ELF-1 (cell line): ENCODE measurements around the gene TP53I11.

Source experiments
- DNase-seq: peaks from one replicate; pipeline ENCODE4 v3.0.0-alpha.2; 2016; ENCODE audit warnings: low read depth, low spot score

The TP53I11 gene

GRCh38 chr11:44950625-44951476 lies at the start of gene TP53I11:
Gene TP53I11 (minus strand): TSS chr11:44950883. CDS start chr11:44938335, 12,548 bp downstream.
- DNase-seq = no peak

DNA sequence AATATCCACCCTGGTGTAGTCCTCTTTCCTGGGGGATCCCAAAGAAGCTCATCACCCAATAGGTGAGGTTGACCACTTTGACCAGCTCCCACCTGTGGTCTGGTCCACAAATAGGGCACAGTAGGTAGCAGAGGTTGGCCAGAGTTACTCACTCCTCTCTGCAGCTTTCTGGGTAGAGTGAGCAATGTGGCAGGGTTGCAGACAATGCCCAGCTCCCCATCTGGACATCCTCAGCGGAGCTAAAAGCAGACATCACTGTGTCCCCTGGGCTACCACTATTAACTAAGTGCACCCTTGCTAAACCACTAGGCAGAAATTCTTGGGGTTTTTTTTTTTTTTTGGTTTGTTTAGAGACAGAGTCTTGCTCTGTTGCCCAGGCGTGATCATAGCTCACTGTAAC lies 48.4 kb upstream of the TP53I11 start:
- DNase-seq = no peak

DNA sequence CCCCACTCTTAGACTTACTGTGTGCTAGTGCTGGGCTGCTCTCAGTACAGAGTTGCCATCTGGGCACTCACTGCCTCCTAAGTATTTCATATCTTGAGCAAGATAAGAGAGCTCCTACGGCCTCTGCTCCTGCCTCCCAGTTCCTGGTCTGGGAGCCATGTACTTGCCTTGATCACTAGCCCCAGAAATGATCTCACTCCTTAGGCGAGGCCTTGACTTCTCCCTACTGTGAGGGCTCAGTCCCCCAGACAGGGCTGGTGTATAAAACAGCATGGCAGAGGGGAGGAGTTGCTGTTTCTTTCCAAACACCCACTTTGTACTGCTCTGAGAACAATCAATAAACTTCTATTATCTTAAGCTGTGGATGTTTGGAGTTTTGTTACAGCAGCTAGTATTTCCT lies 47.4 kb upstream of the TP53I11 start:
- no peak for DNase-seq

DNA sequence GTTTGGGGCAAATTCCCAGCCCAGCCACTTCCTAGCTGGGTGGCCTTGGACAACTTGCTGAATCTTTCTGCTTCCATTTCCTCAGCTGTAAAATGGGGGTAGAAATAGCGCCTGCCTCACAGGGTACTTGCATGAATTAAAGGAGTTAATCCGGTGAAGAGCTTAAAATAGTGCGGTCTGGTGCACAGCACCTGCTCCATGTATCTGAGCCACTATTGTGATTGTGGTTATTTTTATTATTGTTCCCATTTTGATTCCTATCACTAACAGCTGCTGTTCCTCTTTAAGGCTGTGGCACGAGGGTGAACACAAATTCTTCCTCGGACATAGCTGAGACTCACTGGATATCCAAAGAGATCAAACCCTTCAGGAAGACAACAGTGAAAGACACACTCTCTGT lies 46.9 kb upstream of the TP53I11 start:
- DNase-seq = no peak

GRCh38 chr11:44994753-44995152 lies 44.1 kb upstream of the TP53I11 start:
- no peak for DNase-seq

GRCh38 chr11:44993971-44994704 lies 43.5 kb upstream of the TP53I11 start:
- DNase-seq = no peak

- DNase-seq = no peak
Observed at GRCh38 chr11:44992774-44993173, 42.1 kb upstream of the TP53I11 start.

DNA sequence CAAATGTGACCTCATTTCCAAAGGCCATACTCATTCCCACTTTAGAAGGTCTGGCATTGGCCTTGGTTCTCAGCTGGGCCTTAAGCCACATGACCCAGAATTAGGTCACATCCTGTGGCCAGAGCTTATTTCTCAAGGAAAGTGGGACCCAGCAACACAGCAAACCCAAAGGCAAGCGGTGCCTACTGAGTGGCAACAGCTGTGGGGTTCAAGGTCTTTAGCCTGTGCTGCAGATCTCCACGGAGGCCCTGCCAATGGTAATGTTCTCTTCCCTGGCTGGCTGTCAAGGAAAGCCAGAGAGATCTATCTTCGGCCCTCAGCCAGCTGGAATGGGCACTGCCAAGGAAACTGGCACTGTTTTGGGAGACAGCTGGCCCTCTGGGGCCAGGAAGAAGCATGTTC lies 41.5 kb upstream of the TP53I11 start:
- DNase-seq = no peak

DNA sequence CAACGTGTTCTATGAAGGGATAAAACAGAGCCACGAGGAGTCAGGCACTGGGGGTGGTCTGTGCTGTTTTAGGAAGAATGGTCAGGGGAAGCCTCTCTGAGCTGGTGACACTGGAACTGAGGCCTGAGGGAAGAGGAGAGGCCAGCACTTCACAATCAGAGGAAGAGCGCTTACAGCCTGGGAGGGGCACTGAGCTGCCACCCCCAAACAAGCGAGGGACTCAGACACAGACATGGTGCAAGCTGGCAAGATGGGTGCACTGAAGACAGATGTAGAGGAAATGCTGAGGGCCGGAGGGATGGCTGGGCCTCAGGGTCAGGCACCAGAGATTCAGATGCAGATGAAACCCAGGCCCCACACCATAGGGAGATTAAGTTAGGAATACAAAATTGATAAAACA lies 40.0 kb upstream of the TP53I11 start:
- DNase-seq = no peak

DNA sequence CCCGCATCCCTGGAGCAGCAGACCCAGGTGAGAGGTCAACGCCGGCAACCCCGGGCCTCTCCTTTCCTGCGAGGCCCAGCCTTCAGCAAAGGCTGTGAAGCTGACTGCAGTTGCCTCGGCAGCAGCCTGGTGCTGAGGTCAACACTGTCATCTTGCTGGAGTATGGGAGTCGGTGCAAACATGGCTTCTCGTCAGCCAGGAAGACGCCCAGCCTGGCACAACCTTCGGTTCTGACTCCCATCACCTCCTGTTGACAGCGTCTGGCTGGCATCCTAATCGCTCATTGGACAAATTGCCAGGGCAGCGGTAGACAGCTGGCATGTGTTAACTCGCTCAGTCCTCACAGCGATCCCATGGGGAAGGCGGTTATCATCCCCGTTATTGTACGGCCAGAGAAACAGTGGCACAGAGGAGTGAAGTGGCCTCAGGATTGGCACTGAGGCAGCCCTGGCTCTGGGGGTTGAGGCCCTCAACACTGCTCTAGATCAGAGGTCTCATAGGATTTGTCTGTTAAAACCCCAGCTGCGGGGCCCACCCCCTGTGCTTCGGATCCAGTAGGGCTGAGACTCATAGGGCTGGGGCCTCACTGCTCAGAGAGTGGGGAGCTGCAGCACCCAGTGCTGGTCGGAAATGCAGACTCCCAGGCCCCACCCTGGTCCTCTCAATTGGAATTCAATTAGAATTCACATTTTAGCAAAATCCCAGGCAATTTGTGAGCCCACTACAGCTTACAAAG lies 39.3 kb upstream of the TP53I11 start:
- no peak for DNase-seq

DNA sequence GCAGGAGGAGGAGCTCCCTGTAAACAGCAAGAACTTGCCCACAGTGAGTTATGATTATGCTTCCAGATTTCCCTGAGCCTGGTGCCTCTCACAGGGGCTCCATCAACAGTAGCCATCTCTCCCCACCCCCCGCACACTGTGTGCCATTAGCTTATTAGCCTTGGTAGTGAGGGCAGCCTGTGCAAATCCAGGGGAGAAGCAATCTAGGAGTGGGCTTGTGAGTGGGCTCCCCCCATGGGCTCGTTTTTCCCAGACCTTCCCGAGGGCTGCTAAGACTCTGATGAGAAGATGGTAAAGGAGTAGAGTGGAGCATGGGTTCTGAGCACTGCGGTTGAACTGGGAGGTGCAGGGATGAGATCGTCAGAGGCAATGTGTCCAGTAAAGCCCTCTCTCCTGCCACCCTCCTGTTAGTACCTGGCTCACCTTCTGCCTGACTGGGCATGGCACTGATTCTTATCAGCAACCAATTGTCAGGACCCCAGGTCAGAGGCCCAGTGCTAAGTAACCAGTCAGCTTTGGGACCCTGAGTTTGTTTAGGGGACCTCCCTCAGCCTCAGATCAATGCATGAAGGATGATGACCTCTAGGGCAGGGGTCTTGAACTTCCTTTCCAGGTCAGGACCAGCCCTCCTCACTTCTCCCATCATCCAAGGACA lies 38.4 kb upstream of the TP53I11 start:
- no peak for DNase-seq

- no peak for DNase-seq
Observed at GRCh38 chr11:44988111-44988510, 37.4 kb upstream of the TP53I11 start.

- no peak for DNase-seq
Observed at GRCh38 chr11:44987506-44987905, 36.8 kb upstream of the TP53I11 start.

DNA sequence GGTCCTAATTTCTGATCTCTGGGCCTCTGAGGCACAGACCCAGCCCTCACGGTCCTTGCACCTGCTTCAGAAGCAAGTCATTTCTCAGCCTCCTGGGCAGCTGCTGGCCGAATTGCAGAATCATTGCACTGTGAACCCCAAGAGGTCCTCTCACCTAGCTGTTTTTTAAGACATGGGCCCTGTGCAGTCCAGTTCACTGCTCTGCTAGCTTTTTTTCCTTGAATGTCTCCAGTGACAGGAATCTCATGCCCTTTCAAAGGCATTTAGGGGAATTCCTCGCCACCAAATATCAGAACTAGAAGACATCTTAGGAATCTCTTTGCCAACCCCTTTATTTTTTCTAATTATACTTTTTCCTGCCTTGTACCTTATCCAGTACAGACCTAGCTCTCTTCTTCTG lies 35.6 kb upstream of the TP53I11 start:
- DNase-seq = no peak

GRCh38 chr11:44985721-44986120 lies 35.0 kb upstream of the TP53I11 start:
- DNase-seq = no peak

GRCh38 chr11:44983786-44984185 lies 33.1 kb upstream of the TP53I11 start:
- DNase-seq = no peak

GRCh38 chr11:44982496-44983062 lies 31.9 kb upstream of the TP53I11 start:
- no peak for DNase-seq

- no peak for DNase-seq
Observed at GRCh38 chr11:44980533-44981427, 30.1 kb upstream of the TP53I11 start.

DNA sequence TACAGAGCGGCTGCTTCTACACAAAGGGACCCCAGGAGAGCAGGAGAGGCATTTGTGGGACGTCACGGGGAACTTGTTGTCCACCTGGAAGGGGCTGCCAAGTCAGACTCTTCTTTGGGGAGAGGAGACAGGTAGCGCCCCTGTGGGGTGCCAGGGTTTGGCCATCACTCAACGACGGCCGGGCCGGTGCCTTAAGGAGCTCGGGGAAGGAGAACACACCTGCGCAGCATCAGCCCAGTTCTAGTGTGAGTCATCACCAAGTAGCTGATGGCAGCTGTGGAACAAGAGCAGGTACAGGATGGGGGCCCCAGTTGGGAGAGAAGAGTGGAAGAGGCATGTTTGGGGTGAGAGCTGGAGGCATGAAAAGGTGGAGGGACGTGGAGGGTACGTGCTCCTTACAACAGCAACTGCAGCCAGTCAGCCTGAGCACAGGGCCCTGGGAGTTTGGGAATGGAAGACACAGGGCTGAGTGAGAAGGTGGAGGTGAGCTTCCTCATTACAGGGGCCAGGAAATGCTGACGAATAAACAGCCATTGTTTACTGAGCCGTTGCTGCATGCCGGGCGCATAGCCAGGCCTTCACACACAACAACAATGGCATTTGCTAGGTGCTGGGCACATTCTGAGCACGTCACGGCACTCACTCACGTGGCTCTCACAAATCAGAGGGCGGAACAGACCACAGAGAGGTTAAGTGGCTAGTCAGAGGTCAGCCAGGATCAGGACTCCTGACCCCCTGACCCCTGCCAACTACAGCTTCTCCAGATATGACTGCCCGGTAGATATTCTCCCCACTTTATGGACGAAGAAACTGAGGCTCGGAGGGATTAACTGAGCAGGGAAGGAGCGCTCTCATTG lies 29.1 kb upstream of the TP53I11 start:
- no peak for DNase-seq

- DNase-seq = no peak
Observed at GRCh38 chr11:44978961-44979331, 28.3 kb upstream of the TP53I11 start.
